K562 (cell line): ENCODE data around the gene CD46. TPM values are rescaled to one million over a fixed set of nuclear protein-coding genes. Genes with fewer than 3 reads are reported as not detected.
A peak's percentile ranks its signal among the peaks of the same experiment; 100 is the strongest.

Experiments
- CBX5 ChIP-seq: IDR thresholded peaks from 2 replicates; pipeline ENCODE4 v1.6.1; 2014; ENCODE audit warnings: low read depth, borderline replicate concordance
- HBP1 ChIP-seq: fragments of 450-650 bp; formaldehyde crosslinking; IDR thresholded peaks from 2 replicates; pipeline ENCODE4 v1.4.0; 2022; ENCODE audit warnings: missing genetic modification characterization
- HLTF ChIP-seq: fragments of 450-650 bp; IDR thresholded peaks from 2 replicates; pipeline ENCODE4 v1.6.1; 2016
- NONO ChIP-seq, 2 experiments: fragments of 200-400 bp in 1 of 2; fragments of 450-650 bp in 1 of 2; formaldehyde crosslinking in 1 of 2; IDR thresholded peaks; 2 replicates each; pipeline ENCODE4 v1.6.1; 2017; ENCODE audit warnings: low read depth in 2 of 2, mild to moderate bottlenecking in 2 of 2, moderate library complexity in 2 of 2, low read length in 1 of 2
- SMARCA4 ChIP-seq: fragments of 450-650 bp; IDR thresholded peaks from 2 replicates; pipeline ENCODE4 v1.6.1; 2016
- SREBF2 ChIP-seq: sonication (generic); formaldehyde crosslinking; IDR thresholded peaks from 2 replicates; pipeline ENCODE4 v1.4.0; 2020; ENCODE audit warnings: mild to moderate bottlenecking, missing genetic modification reagents
- TAF9B ChIP-seq: fragments of 450-650 bp; IDR thresholded peaks from 2 replicates; pipeline ENCODE4 v1.6.1; 2018; ENCODE audit warnings: mild to moderate bottlenecking; ENCODE audit not compliant: partially characterized antibody
- TFE3 ChIP-seq: fragments of 450-650 bp; formaldehyde crosslinking; IDR thresholded peaks from 2 replicates; pipeline ENCODE4 v1.4.0; 2020; ENCODE audit warnings: mild to moderate bottlenecking, mixed read lengths
- THAP7 ChIP-seq: fragments of 250-450 bp; sonication (Bioruptor Pico); IDR thresholded peaks from 2 replicates; pipeline ENCODE4 v1.5.0; 2021
- VEZF1 ChIP-seq: fragments of 200-800 bp; sonication (Bioruptor generic); IDR thresholded peaks from 2 replicates; pipeline ENCODE4 v1.6.1; 2017; ENCODE audit warnings: missing genetic modification characterization, missing compliant biosample characterization
- ZFP36 ChIP-seq: fragments of 150-350 bp; IDR thresholded peaks from 2 replicates; pipeline ENCODE4 v1.6.1; 2018; ENCODE audit warnings: low read length, low read depth; ENCODE audit not compliant: partially characterized antibody
- ZNF12 ChIP-seq: sonication (generic); formaldehyde crosslinking; IDR thresholded peaks from 2 replicates; pipeline ENCODE4 v1.4.0; 2020; ENCODE audit warnings: mild to moderate bottlenecking, missing genetic modification reagents
- ZNF134 ChIP-seq: fragments of 250-450 bp; sonication (Bioruptor Pico); conservative IDR thresholded peaks from 2 replicates; pipeline ENCODE4 v1.4.0; 2020
- ZNF23 ChIP-seq: fragments of 250-450 bp; sonication (Bioruptor Pico); IDR thresholded peaks from 2 replicates; pipeline ENCODE4 v1.4.0; 2020; ENCODE audit warnings: mild to moderate bottlenecking
- ZNF511 ChIP-seq: sonication (generic); formaldehyde crosslinking; IDR thresholded peaks from 2 replicates; pipeline ENCODE4 v1.8.0; 2022; ENCODE audit warnings: mild to moderate bottlenecking, missing genetic modification reagents
- ZNF518B ChIP-seq: fragments of 250-450 bp; sonication (Bioruptor Pico); IDR thresholded peaks from 2 replicates; pipeline ENCODE4 v1.5.0; 2021; ENCODE audit warnings: mild to moderate bottlenecking, moderate library complexity
- ZNF655 ChIP-seq: fragments of 250-450 bp; sonication (Bioruptor Pico); IDR thresholded peaks from 2 replicates; pipeline ENCODE4 v1.5.0; 2021
- polyA plus RNA-seq, 8 experiments: library from polyadenylated mRNA; depleted of rRNA in 4 of 8; stranded (reverse) in 5 of 8; unstranded in 3 of 8; fragments of >200 nt; fragmentation: Nextera tagmentation in 2 of 8; fragmentation: Illumina TruSeq in 1 of 8; extraction: Ambion mirVana in 2 of 8; extraction: Trizol in 1 of 8; gene quantifications; 2 replicates each; pipeline versions ENCODE4 v1.2.1 to v1.2.3, GENCODE V29; 2011 to 2014; ENCODE audit warnings: inconsistent platforms in 1 of 8, missing spikeins in 1 of 8
- total RNA-seq, 7 experiments: library from RNA; depleted of rRNA in 6 of 7; stranded (reverse); fragments of >200 nt in 6 of 7; fragmentation: Illumina TruSeq in 2 of 7; extraction: Trizol in 2 of 7; gene quantifications; 2 replicates each; pipeline versions ENCODE4 v1.2.1 to v1.2.3, GENCODE V29; 2011 to 2021; ENCODE audit warnings: low replicate concordance in 1 of 7

The CD46 gene
- total and polyA plus RNA-seq, 9 of the 15 experiments (the other 6 are each of a cell fraction or from before 2014, with no cell fraction given), result 87.9 to 374 (median 156) TPM

GRCh38 chr1:207797229-207797973, 45.5 kb downstream of the CD46 start (continued):
- TF ChIP-seq ZNF12 (CRISPR knock-in tag) (no peak), ZNF134 (no peak), VEZF1 (CRISPR knock-in tag) (no peak), ZNF518B (CRISPR knock-in tag) (no peak), SMARCA4 (peak; percentile 52), ZNF655 (no peak), HBP1 (no peak), CBX5 (no peak), NONO (IDR thresholded peaks at IDR 0.05; ENCODE audit: low read depth in 2 of 2, low read length in 1 of 2) (no peak), ZNF511 (CRISPR knock-in tag) (no peak), TFE3 (CRISPR knock-in tag) (no peak), SREBF2 (CRISPR knock-in tag) (no peak), ZNF23 (CRISPR knock-in tag) (no peak), THAP7 (no peak), TAF9B (no peak), ZFP36 (no peak), HLTF (no peak)
